ENCODE results near the gene RBMS3. TPM values are rescaled to one million over a fixed set of nuclear protein-coding genes. Genes with fewer than 3 reads are reported as not detected.

Gene RBMS3
- total RNA-seq, 1 donor, result 81.1 TPM

- no peak overlapping the region for H3K27ac ChIP-seq (ENCODE audit: low read depth, low read length)
- no peak for DNase-seq (ENCODE audit: insufficient read length, low spot score, missing footprints)
- no peaks in the 10 kb centered on the region for H3K36me3 ChIP-seq (ENCODE audit: insufficient read depth, low read length)
- no peaks in the 10 kb centered on the region for H3K9me3 ChIP-seq (ENCODE audit: low read depth, low read length)
- H3K79me2 ChIP-seq (ENCODE audit: insufficient read depth, low read length), result peaks cover 11% of the 10 kb centered on the region
- no peak overlapping the region for H3K4me3 ChIP-seq (ENCODE audit: insufficient read depth, low read length)
- H3K4me1 ChIP-seq (ENCODE audit: insufficient read depth, low read length), result no peaks in the 10 kb centered on the region
- no peak overlapping the region for H3K4me2 ChIP-seq (ENCODE audit: insufficient read depth, low read length)
- no peaks in the 10 kb centered on the region for H4K20me1 ChIP-seq (ENCODE audit: insufficient read depth, low read length)
- H2AFZ ChIP-seq (ENCODE audit: low read length), result no peak overlapping the region
- no peak for TF ChIP-seq CTCF (IDR thresholded peaks at IDR 0.05; ENCODE audit: extremely low read depth, low read depth, low read length)
- H3K27me3 ChIP-seq (ENCODE audit: insufficient read depth, low read length), result no peaks in the 10 kb centered on the region
These were observed 331.7 kb downstream of the RBMS3 start for GRCh38 chr3:29612536-29612935.

- no peaks in the 10 kb centered on the region for H4K20me1 ChIP-seq (ENCODE audit: insufficient read depth, low read length)
- no peaks in the 10 kb centered on the region for H3K4me1 ChIP-seq (ENCODE audit: insufficient read depth, low read length)
- H3K36me3 ChIP-seq (ENCODE audit: insufficient read depth, low read length), result no peaks in the 10 kb centered on the region
- no peaks in the 10 kb centered on the region for H3K27me3 ChIP-seq (ENCODE audit: insufficient read depth, low read length)
- peaks cover 8% of the 10 kb centered on the region for H3K79me2 ChIP-seq (ENCODE audit: insufficient read depth, low read length)
- H3K4me3 ChIP-seq (ENCODE audit: insufficient read depth, low read length), result no peak overlapping the region
- TF ChIP-seq CTCF (IDR thresholded peaks at IDR 0.05; ENCODE audit: extremely low read depth, low read depth, low read length), result no peak
- H3K27ac ChIP-seq (ENCODE audit: low read depth, low read length), result no peak overlapping the region
- no peaks in the 10 kb centered on the region for H3K9me3 ChIP-seq (ENCODE audit: low read depth, low read length)
- H3K4me2 ChIP-seq (ENCODE audit: insufficient read depth, low read length), result no peak overlapping the region
- no peak overlapping the region for H2AFZ ChIP-seq (ENCODE audit: low read length)
- no peak for DNase-seq (ENCODE audit: insufficient read length, low spot score, missing footprints)
These were observed 334.1 kb downstream of the RBMS3 start for GRCh38 chr3:29614954-29615353.

GRCh38 chr3:29618395-29619282 lies 337.8 kb downstream of the RBMS3 start:
- H2AFZ ChIP-seq (ENCODE audit: low read length), result no peak overlapping the region
- H3K36me3 ChIP-seq (ENCODE audit: insufficient read depth, low read length), result no peaks in the 10 kb centered on the region
- no peaks in the 10 kb centered on the region for H3K4me1 ChIP-seq (ENCODE audit: insufficient read depth, low read length)
- H3K4me2 ChIP-seq (ENCODE audit: insufficient read depth, low read length), result no peak overlapping the region
- TF ChIP-seq CTCF (IDR thresholded peaks at IDR 0.05; ENCODE audit: extremely low read depth, low read depth, low read length), result no peak
- H3K4me3 ChIP-seq (ENCODE audit: insufficient read depth, low read length), result no peak overlapping the region
- H3K27me3 ChIP-seq (ENCODE audit: insufficient read depth, low read length), result no peaks in the 10 kb centered on the region
- no peak for DNase-seq (ENCODE audit: insufficient read length, low spot score, missing footprints)
- no peaks in the 10 kb centered on the region for H4K20me1 ChIP-seq (ENCODE audit: insufficient read depth, low read length)
- H3K79me2 ChIP-seq (ENCODE audit: insufficient read depth, low read length), result peaks cover 2% of the 10 kb centered on the region
- no peak overlapping the region for H3K27ac ChIP-seq (ENCODE audit: low read depth, low read length)
- H3K9me3 ChIP-seq (ENCODE audit: low read depth, low read length), result no peaks in the 10 kb centered on the region

GRCh38 chr3:29619676-29620075 lies 338.8 kb downstream of the RBMS3 start:
- Histone ChIP-seq H4K20me1 (ENCODE audit: insufficient read depth, low read length) (no peaks in the 10 kb centered on the region), H3K36me3 (ENCODE audit: insufficient read depth, low read length) (no peaks in the 10 kb centered on the region), H3K4me3 (ENCODE audit: insufficient read depth, low read length) (no peak overlapping the region), H2AFZ (ENCODE audit: low read length) (no peak overlapping the region), H3K9me3 (ENCODE audit: low read depth, low read length) (no peaks in the 10 kb centered on the region), H3K27ac (ENCODE audit: low read depth, low read length) (no peak overlapping the region), H3K4me1 (ENCODE audit: insufficient read depth, low read length) (no peaks in the 10 kb centered on the region), H3K27me3 (ENCODE audit: insufficient read depth, low read length) (no peaks in the 10 kb centered on the region), H3K79me2 (ENCODE audit: insufficient read depth, low read length) (peaks cover 2% of the 10 kb centered on the region), H3K4me2 (ENCODE audit: insufficient read depth, low read length) (no peak overlapping the region)
- DNase-seq (ENCODE audit: insufficient read length, low spot score, missing footprints), result no peak
- no peak for TF ChIP-seq CTCF (IDR thresholded peaks at IDR 0.05; ENCODE audit: extremely low read depth, low read depth, low read length)

Measured in osteoblast (primary cell).